HepG2 (cell line): ENCODE results near the gene NDUFB3. TPM values are rescaled to one million over a fixed set of nuclear protein-coding genes. Genes with fewer than 3 reads are reported as not detected.
A peak's percentile ranks its signal among the peaks of the same experiment; 100 is the strongest.

Experiments
- ATF7 ChIP-seq, 2 experiments: fragments of 450-650 bp in 1 of 2; sonication (generic) in 1 of 2; formaldehyde crosslinking in 1 of 2; IDR thresholded peaks; 2 replicates each; pipeline versions ENCODE4 v1.4.0 to v1.6.1; 2016 to 2020; ENCODE audit warnings: antibody characterized with exemption in 1 of 2, mild to moderate bottlenecking in 1 of 2, missing genetic modification reagents in 1 of 2
- DPF2 ChIP-seq: sonication (generic); formaldehyde crosslinking; IDR thresholded peaks from 2 replicates; pipeline ENCODE4 v1.4.0; 2020; ENCODE audit warnings: mild to moderate bottlenecking, low read depth, missing genetic modification reagents, borderline replicate concordance
- GPN1 ChIP-seq: sonication (generic); formaldehyde crosslinking; IDR thresholded peaks from 2 replicates; pipeline ENCODE4 v1.5.1; 2020; ENCODE audit warnings: missing genetic modification reagents, borderline replicate concordance
- GZF1 ChIP-seq: sonication (generic); formaldehyde crosslinking; IDR thresholded peaks from 2 replicates; pipeline ENCODE4 v1.5.1; 2020; ENCODE audit warnings: mild to moderate bottlenecking, missing genetic modification reagents
- IKZF1 ChIP-seq: fragments of 450-650 bp; IDR thresholded peaks from 2 replicates; pipeline ENCODE4 v1.7.1; 2016
- ISL2 ChIP-seq: sonication (generic); formaldehyde crosslinking; IDR thresholded peaks from 2 replicates; pipeline ENCODE4 v1.5.0; 2020; ENCODE audit warnings: missing genetic modification reagents
- KLF16 ChIP-seq, 2 experiments: sonication (generic) in 1 of 2; formaldehyde crosslinking in 1 of 2; IDR thresholded peaks; 2 replicates each; pipeline versions ENCODE4 v1.6.1 to v1.8.0; 2016 to 2023; ENCODE audit warnings: missing genetic modification reagents in 2 of 2, missing compliant biosample characterization in 1 of 2
- MTA1 ChIP-seq: sonication (generic); formaldehyde crosslinking; IDR thresholded peaks from 2 replicates; pipeline ENCODE4 v1.4.0; 2020; ENCODE audit warnings: missing genetic modification reagents, mild to moderate bottlenecking, borderline replicate concordance
- MTF1 ChIP-seq: sonication (generic); formaldehyde crosslinking; IDR thresholded peaks from 2 replicates; pipeline ENCODE4 v1.5.0; 2020; ENCODE audit warnings: missing genetic modification reagents
- NFYB ChIP-seq: sonication (generic); formaldehyde crosslinking; IDR thresholded peaks from 2 replicates; pipeline ENCODE4 v1.4.0; 2020; ENCODE audit warnings: missing genetic modification reagents
- NR1H2 ChIP-seq: sonication (generic); formaldehyde crosslinking; IDR thresholded peaks from 2 replicates; pipeline ENCODE4 v1.8.1; 2022; ENCODE audit warnings: low read depth, missing genetic modification reagents, borderline replicate concordance
- PAF1 ChIP-seq: IDR thresholded peaks from 2 replicates; pipeline ENCODE4 v1.6.1; 2016; ENCODE audit warnings: missing genetic modification reagents, missing compliant biosample characterization
- PPARG ChIP-seq: conservative IDR thresholded peaks from 2 replicates; pipeline ENCODE4 v1.6.1; 2016; ENCODE audit warnings: missing biosample characterization, missing genetic modification reagents
- SALL1 ChIP-seq: sonication (generic); formaldehyde crosslinking; IDR thresholded peaks from 2 replicates; pipeline ENCODE4 v1.8.0; 2022; ENCODE audit warnings: mild to moderate bottlenecking, missing genetic modification reagents
- SMYD3 ChIP-seq: sonication (generic); formaldehyde crosslinking; IDR thresholded peaks from 2 replicates; pipeline ENCODE4 v1.8.1; 2023; ENCODE audit warnings: mild to moderate bottlenecking, missing genetic modification reagents
- SP5 ChIP-seq: IDR thresholded peaks from 2 replicates; pipeline ENCODE4 v1.6.1; 2016; ENCODE audit warnings: low read depth, borderline replicate concordance
- ZFP1 ChIP-seq: IDR thresholded peaks from 2 replicates; pipeline ENCODE4 v1.6.1; 2016
- ZNF180 ChIP-seq: sonication (generic); formaldehyde crosslinking; IDR thresholded peaks from 2 replicates; pipeline ENCODE4 v1.4.0; 2020; ENCODE audit warnings: low read depth, missing genetic modification reagents, borderline replicate concordance
- ZNF225 ChIP-seq: sonication (generic); formaldehyde crosslinking; IDR thresholded peaks from 2 replicates; pipeline ENCODE4 v1.4.0; 2020; ENCODE audit warnings: mild to moderate bottlenecking, missing genetic modification reagents
- ZNF292 ChIP-seq: sonication (generic); formaldehyde crosslinking; IDR thresholded peaks from 2 replicates; pipeline ENCODE4 v1.8.1; 2022; ENCODE audit warnings: mild to moderate bottlenecking, low read depth, missing genetic modification reagents, borderline replicate concordance
- ZNF468 ChIP-seq: sonication (generic); formaldehyde crosslinking; IDR thresholded peaks from 2 replicates; pipeline ENCODE4 v1.8.0; 2022; ENCODE audit warnings: mild to moderate bottlenecking, moderate library complexity, missing genetic modification reagents
- ZNF556 ChIP-seq: sonication (generic); formaldehyde crosslinking; IDR thresholded peaks from 2 replicates; pipeline ENCODE4 v1.4.0; 2020; ENCODE audit warnings: mild to moderate bottlenecking, missing genetic modification reagents, borderline replicate concordance
- polyA plus RNA-seq, 8 experiments: library from polyadenylated mRNA; depleted of rRNA in 3 of 8; stranded (reverse) in 7 of 8; unstranded in 1 of 8; fragments of >200 nt; fragmentation: Illumina TruSeq in 4 of 8; extraction: Trizol in 4 of 8; gene quantifications; 2 replicates each; pipeline versions ENCODE4 v1.2.1 to v1.2.3, GENCODE V29; 2011 to 2016; ENCODE audit warnings: low read depth in 4 of 8, missing spikeins in 1 of 8, mixed read lengths in 1 of 8; ENCODE audit not compliant: insufficient read depth in 1 of 8
- total RNA-seq, 5 experiments: library from RNA; depleted of rRNA; stranded (reverse); fragments of >200 nt; fragmentation: Illumina TruSeq; extraction: Trizol; gene quantifications; 2 replicates each; pipeline ENCODE4 v1.2.3, GENCODE V29; 2016; ENCODE audit warnings: low read depth in 1 of 5
- TF ChIP-seq, protein P1 (sequence below): sonication (generic); formaldehyde crosslinking; IDR thresholded peaks from 2 replicates; pipeline ENCODE4 v1.5.1; 2020; ENCODE audit warnings: mild to moderate bottlenecking, missing genetic modification reagents, borderline replicate concordance
- TF ChIP-seq, protein P2 (sequence below): sonication (generic); formaldehyde crosslinking; IDR thresholded peaks from 2 replicates; pipeline ENCODE4 v1.5.1; 2020; ENCODE audit warnings: missing genetic modification reagents, mild to moderate bottlenecking, borderline replicate concordance

Gene NDUFB3
- total and polyA plus RNA-seq, 2 of the 13 experiments (the other 11 are each of a cell fraction or from before 2014, with no cell fraction given) = 50.7 to 159 TPM

DNA sequence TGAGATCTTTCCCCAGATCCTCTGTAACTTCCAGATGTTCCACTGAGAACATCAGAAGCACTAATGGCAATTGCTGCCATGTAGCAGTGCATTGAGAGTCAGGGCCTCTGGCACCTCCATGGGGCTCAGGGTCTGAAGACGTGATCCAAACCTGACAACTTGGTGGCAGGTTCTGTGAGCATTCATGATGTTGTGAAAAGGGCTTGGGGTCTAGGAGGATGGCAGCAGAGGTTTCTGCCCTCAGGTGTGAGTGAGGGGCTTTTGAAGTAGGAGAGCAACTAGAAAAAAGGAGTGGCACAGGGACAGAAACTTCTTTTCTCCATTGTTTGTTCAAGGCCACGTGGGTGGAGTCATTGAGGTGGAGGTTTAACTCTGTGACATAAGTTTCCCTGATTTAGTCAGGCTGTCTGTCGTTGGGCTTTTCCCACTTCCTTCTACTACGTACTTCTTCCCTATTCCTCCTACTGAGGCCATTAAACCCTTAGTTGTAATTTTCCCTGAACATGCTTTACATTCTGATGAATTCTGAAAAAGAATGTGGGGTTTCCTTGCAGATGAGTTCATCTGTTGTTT lies 57.2 kb downstream of the NDUFB3 start (continued):
- TF ChIP-seq PAF1 (CRISPR knock-in tag) (no peak), GZF1 (CRISPR knock-in tag) (no peak), NR1H2 (CRISPR knock-in tag) (no peak), SMYD3 (CRISPR knock-in tag) (no peak), ZNF556 (CRISPR knock-in tag) (no peak), ZFP1 (0 out of 2 replicates have a peak, but pooled peaks have one; percentile 17), PPARG (peak; percentile 44; the same call in 1 of the 2 replicates), IKZF1 (no peak), ZNF225 (CRISPR knock-in tag) (no peak), NFYB (CRISPR knock-in tag) (no peak), ZNF468 (no peak), MTF1 (CRISPR knock-in tag) (no peak), ZNF292 (CRISPR knock-in tag) (no peak; the same call in 1 of the 2 replicates), MTA1 (CRISPR knock-in tag) (no peak), ISL2 (no peak), SP5 (CRISPR knock-in tag) (peak; percentile 88), GPN1 (CRISPR knock-in tag) (no peak), KLF16 (CRISPR knock-in tag; IDR thresholded peaks at IDR 0.05) (no peak), ATF7 (IDR thresholded peaks at IDR 0.05) (no peak), ATF7 (CRISPR knock-in tag; IDR thresholded peaks at IDR 0.05) (no peak), ZNF180 (CRISPR knock-in tag) (no peak), SALL1 (CRISPR knock-in tag) (peak; percentile 39; the same call in 1 of the 2 replicates), DPF2 (no peak)
- TF ChIP-seq, protein P1, sequence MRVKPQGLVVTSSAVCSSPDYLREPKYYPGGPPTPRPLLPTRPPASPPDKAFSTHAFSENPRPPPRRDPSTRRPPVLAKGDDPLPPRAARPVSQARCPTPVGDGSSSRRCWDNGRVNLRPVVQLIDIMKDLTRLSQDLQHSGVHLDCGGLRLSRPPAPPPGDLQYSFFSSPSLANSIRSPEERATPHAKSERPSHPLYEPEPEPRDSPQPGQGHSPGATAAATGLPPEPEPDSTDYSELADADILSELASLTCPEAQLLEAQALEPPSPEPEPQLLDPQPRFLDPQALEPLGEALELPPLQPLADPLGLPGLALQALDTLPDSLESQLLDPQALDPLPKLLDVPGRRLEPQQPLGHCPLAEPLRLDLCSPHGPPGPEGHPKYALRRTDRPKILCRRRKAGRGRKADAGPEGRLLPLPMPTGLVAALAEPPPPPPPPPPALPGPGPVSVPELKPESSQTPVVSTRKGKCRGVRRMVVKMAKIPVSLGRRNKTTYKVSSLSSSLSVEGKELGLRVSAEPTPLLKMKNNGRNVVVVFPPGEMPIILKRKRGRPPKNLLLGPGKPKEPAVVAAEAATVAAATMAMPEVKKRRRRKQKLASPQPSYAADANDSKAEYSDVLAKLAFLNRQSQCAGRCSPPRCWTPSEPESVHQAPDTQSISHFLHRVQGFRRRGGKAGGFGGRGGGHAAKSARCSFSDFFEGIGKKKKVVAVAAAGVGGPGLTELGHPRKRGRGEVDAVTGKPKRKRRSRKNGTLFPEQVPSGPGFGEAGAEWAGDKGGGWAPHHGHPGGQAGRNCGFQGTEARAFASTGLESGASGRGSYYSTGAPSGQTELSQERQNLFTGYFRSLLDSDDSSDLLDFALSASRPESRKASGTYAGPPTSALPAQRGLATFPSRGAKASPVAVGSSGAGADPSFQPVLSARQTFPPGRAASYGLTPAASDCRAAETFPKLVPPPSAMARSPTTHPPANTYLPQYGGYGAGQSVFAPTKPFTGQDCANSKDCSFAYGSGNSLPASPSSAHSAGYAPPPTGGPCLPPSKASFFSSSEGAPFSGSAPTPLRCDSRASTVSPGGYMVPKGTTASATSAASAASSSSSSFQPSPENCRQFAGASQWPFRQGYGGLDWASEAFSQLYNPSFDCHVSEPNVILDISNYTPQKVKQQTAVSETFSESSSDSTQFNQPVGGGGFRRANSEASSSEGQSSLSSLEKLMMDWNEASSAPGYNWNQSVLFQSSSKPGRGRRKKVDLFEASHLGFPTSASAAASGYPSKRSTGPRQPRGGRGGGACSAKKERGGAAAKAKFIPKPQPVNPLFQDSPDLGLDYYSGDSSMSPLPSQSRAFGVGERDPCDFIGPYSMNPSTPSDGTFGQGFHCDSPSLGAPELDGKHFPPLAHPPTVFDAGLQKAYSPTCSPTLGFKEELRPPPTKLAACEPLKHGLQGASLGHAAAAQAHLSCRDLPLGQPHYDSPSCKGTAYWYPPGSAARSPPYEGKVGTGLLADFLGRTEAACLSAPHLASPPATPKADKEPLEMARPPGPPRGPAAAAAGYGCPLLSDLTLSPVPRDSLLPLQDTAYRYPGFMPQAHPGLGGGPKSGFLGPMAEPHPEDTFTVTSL (CRISPR knock-in tag) = no peak
- TF ChIP-seq, protein P2, sequence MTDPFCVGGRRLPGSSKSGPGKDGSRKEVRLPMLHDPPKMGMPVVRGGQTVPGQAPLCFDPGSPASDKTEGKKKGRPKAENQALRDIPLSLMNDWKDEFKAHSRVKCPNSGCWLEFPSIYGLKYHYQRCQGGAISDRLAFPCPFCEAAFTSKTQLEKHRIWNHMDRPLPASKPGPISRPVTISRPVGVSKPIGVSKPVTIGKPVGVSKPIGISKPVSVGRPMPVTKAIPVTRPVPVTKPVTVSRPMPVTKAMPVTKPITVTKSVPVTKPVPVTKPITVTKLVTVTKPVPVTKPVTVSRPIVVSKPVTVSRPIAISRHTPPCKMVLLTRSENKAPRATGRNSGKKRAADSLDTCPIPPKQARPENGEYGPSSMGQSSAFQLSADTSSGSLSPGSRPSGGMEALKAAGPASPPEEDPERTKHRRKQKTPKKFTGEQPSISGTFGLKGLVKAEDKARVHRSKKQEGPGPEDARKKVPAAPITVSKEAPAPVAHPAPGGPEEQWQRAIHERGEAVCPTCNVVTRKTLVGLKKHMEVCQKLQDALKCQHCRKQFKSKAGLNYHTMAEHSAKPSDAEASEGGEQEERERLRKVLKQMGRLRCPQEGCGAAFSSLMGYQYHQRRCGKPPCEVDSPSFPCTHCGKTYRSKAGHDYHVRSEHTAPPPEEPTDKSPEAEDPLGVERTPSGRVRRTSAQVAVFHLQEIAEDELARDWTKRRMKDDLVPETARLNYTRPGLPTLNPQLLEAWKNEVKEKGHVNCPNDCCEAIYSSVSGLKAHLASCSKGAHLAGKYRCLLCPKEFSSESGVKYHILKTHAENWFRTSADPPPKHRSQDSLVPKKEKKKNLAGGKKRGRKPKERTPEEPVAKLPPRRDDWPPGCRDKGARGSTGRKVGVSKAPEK (CRISPR knock-in tag) = no peak
